HCT116 (cell line): ENCODE measurements around the gene SPX. TPM values are rescaled to one million over a fixed set of nuclear protein-coding genes. Genes with fewer than 3 reads are reported as not detected.

Experiments
- ATAC-seq: fragments of 200-7000 bp; cut with Tn5 transposase; 2 replicates; pipeline ENCODE4 v1.9.1; 2020; ENCODE audit warnings: mild to moderate bottlenecking, moderate library complexity
- BruUV-seq: library from RNA; stranded (reverse); fragments of 400-500 nt; replicated peaks from 2 replicates; lab custom pipeline; 2021; lab: Mats Ljungman, UMichigan
- CTCF ChIA-PET: fragments of 300-600 bp; sonication (Branson Sonifier 250); formaldehyde crosslinking; loops from one replicate; lab custom pipeline; 2021; ENCODE audit warnings: antibody characterized with exemption; lab: Charles Lee
- POLR2A ChIA-PET: fragments of 300-600, 350-600 bp; sonication (Branson Sonifier 250); formaldehyde crosslinking; loops from one replicate; lab custom pipeline; 2021; ENCODE audit warnings: antibody characterized with exemption; lab: Charles Lee
- RAD21 ChIA-PET, 2 experiments: fragments of 300-600 bp; sonication (Branson Sonifier 250); formaldehyde crosslinking; loops; one replicate each; lab custom pipeline; 2023; ENCODE audit warnings: low total read pairs in 2 of 2; ENCODE audit not compliant: uncharacterized antibody in 2 of 2, unreplicated experiment in 2 of 2, low non-redundant PET in 1 of 2; lab: Charles Lee
- DNase-seq: peaks from one replicate; pipeline ENCODE4 v3.0.0-alpha.2; 2010; ENCODE audit warnings: low read depth, low spot score
- H2AFZ ChIP-seq: fragments of 200-600 bp; shearing (Covaris generic), sonication (generic); 2 replicates; pipeline ENCODE4 v1.6.1; 2017; ENCODE audit warnings: low read depth, mixed run types, mixed read lengths, antibody characterized with exemption, low read length; ENCODE audit not compliant: poor library complexity, severe bottlenecking
- H3K27ac ChIP-seq: 2 replicates; pipeline ENCODE4 v1.5.1; 2012; ENCODE audit warnings: low read depth, low read length
- H3K27me3 ChIP-seq: fragments of 200-600 bp; sonication (generic); 2 replicates; pipeline ENCODE4 v1.6.1; 2016; ENCODE audit warnings: mixed run types, low read length, mixed read lengths; ENCODE audit not compliant: insufficient read depth
- H3K36me3 ChIP-seq, 2 experiments: fragments of 200-500 bp in 1 of 2; fragments of 200-600 bp in 1 of 2; sonication (Bioruptor generic) in 1 of 2; sonication (generic) in 1 of 2; 2 replicates each; pipeline versions ENCODE4 v1.5.1 to v1.6.1; 2014 to 2016; ENCODE audit warnings: low read length in 2 of 2, inconsistent platforms in 1 of 2, mixed read lengths in 1 of 2, mixed run types in 1 of 2; ENCODE audit not compliant: insufficient read depth in 2 of 2, control insufficient read depth in 1 of 2
- H3K4me1 ChIP-seq, 2 experiments: fragments of 200-600 bp in 1 of 2; sonication (generic) in 1 of 2; 2 replicates each; pipeline versions ENCODE4 v1.5.1 to v1.6.1; 2012 to 2017; ENCODE audit warnings: low read length in 2 of 2, inconsistent platforms in 1 of 2, mild to moderate bottlenecking in 1 of 2, mixed read lengths in 1 of 2, mixed run types in 1 of 2, moderate library complexity in 1 of 2; ENCODE audit not compliant: insufficient read depth in 2 of 2, control insufficient read depth in 1 of 2
- H3K4me2 ChIP-seq: fragments of 200-600 bp; sonication (generic); 2 replicates; pipeline ENCODE4 v1.6.1; 2017; ENCODE audit warnings: mixed run types, low read length, mixed read lengths
- H3K4me3 ChIP-seq, 2 experiments: fragments of 200-600 bp in 1 of 2; sonication (generic) in 1 of 2; replicated peaks in 1 of 2; 2 replicates each; pipeline ENCODE4 v1.5.1; 2011 to 2016; ENCODE audit warnings: low read length in 2 of 2, control low read depth in 1 of 2, low read depth in 1 of 2, mild to moderate bottlenecking in 1 of 2, mixed read lengths in 1 of 2, mixed run types in 1 of 2
- H3K79me2 ChIP-seq: fragments of 200-600 bp; sonication (generic); 2 replicates; pipeline ENCODE4 v1.6.1; 2017; ENCODE audit warnings: mild to moderate bottlenecking, mixed run types, low read length, moderate library complexity, mixed read lengths; ENCODE audit not compliant: insufficient read depth
- H3K9ac ChIP-seq: fragments of 200-600 bp; sonication (generic); 2 replicates; pipeline ENCODE4 v1.6.1; 2016; ENCODE audit warnings: low read length, mixed read lengths
- H3K9me2 ChIP-seq: fragments of 200-600 bp; sonication (generic), shearing (Covaris generic); 2 replicates; pipeline ENCODE4 v1.6.1; 2017; ENCODE audit warnings: mixed run types, mild to moderate bottlenecking, moderate library complexity; ENCODE audit not compliant: insufficient read depth
- H3K9me3 ChIP-seq, 2 experiments: fragments of 200-500 bp in 1 of 2; fragments of 200-600 bp in 1 of 2; sonication (Bioruptor generic) in 1 of 2; sonication (generic) in 1 of 2; 2 replicates each; pipeline ENCODE4 v1.6.1; 2014 to 2017; ENCODE audit warnings: low read length in 2 of 2, mixed read lengths in 2 of 2, inconsistent platforms in 1 of 2, low read depth in 1 of 2, mild to moderate bottlenecking in 1 of 2, mixed run types in 1 of 2, moderate library complexity in 1 of 2; ENCODE audit not compliant: control insufficient read depth in 1 of 2, insufficient read depth in 1 of 2
- H4K20me1 ChIP-seq: fragments of 200-600 bp; sonication (generic), shearing (Covaris generic); 2 replicates; pipeline ENCODE4 v1.6.1; 2017; ENCODE audit warnings: mixed run types, mild to moderate bottlenecking, moderate library complexity; ENCODE audit not compliant: insufficient read depth
- CEBPB ChIP-seq: IDR thresholded peaks from 2 replicates; pipeline ENCODE4 v1.6.1; 2012; ENCODE audit warnings: low read depth
- CTCF ChIP-seq, 3 experiments: fragments of 200-600 bp in 1 of 3; sonication (generic) in 1 of 3; IDR thresholded peaks in 2 of 3; conservative IDR thresholded peaks in 1 of 3; 2 replicates each; pipeline ENCODE4 v1.5.1; 2012 to 2017; ENCODE audit warnings: low read depth in 2 of 3, low read length in 2 of 3, antibody characterized with exemption in 1 of 3, borderline replicate concordance in 1 of 3, control low read depth in 1 of 3, mild to moderate bottlenecking in 1 of 3, mixed read lengths in 1 of 3, mixed run types in 1 of 3, moderate library complexity in 1 of 3; ENCODE audit not compliant: insufficient read depth in 1 of 3
- ELF1 ChIP-seq: IDR thresholded peaks from 2 replicates; pipeline ENCODE4 v1.6.1; 2012; ENCODE audit warnings: low read depth, borderline replicate concordance
- EZH2 ChIP-seq: fragments of 200-600 bp; sonication (generic); IDR thresholded peaks from 2 replicates; pipeline ENCODE4 v1.6.1; 2017; ENCODE audit warnings: antibody characterized with exemption, mixed run types
- EZH2phosphoT487 ChIP-seq: fragments of 200-600 bp; IDR thresholded peaks from 2 replicates; pipeline ENCODE4 v1.6.1; 2018; ENCODE audit warnings: antibody characterized with exemption, borderline replicate concordance
- FOSL1 ChIP-seq: IDR thresholded peaks from 2 replicates; pipeline ENCODE4 v1.6.1; 2012; ENCODE audit warnings: low read depth
- POLR2A ChIP-seq: IDR thresholded peaks from 2 replicates; pipeline ENCODE4 v1.7.0; 2011; ENCODE audit warnings: borderline replicate concordance; ENCODE audit not compliant: insufficient read depth, insufficient read length; ENCODE audit errors: extremely low read depth
- SP1 ChIP-seq: IDR thresholded peaks from 2 replicates; pipeline ENCODE4 v1.6.1; 2012; ENCODE audit warnings: low read depth
- SRF ChIP-seq: IDR thresholded peaks from 2 replicates; pipeline ENCODE4 v1.6.1; 2012; ENCODE audit warnings: low read depth
- YY1 ChIP-seq: IDR thresholded peaks from 2 replicates; pipeline ENCODE4 v1.6.1; 2011; ENCODE audit warnings: low read length, low read depth, moderate library complexity, mild to moderate bottlenecking; ENCODE audit not compliant: insufficient replicate concordance; ENCODE audit errors: extremely low read depth
- ZFX ChIP-seq: fragments of 450-650 bp; IDR thresholded peaks from 2 replicates; pipeline ENCODE4 v1.6.1; 2017
- intact Hi-C: fragments of 100-400 bp; cut with micrococcal nuclease; formaldehyde crosslinking; loops from 2 replicates; pipeline ENCODE4 v1.10.0; 2022
- total RNA-seq: library from RNA; stranded (reverse); gene quantifications from one replicate; pipeline ENCODE4 v1.2.1, GENCODE V29; 2021; ENCODE audit not compliant: unreplicated experiment

Gene SPX
- total RNA-seq, 1 experiment from 2014 or later = 0.76 TPM

- DNase-seq = no peak
- H4K20me1 ChIP-seq = no peaks in the 10 kb centered on the region
- intact Hi-C loops = no loop called here
- H3K9me2 ChIP-seq = no peaks in the 10 kb centered on the region
- no peak overlapping the region for H3K27ac ChIP-seq
- H3K4me2 ChIP-seq = no peak overlapping the region
- ATAC-seq = no peak
- no peaks in the 10 kb centered on the region for H3K79me2 ChIP-seq
- TF ChIP-seq FOSL1 = no peak
- ChIA-PET POLR2A (no interaction called here), RAD21 (no interaction called here), CTCF (no interaction called here)
- H2AFZ ChIP-seq = no peak overlapping the region
- H3K27me3 ChIP-seq = no peaks in the 10 kb centered on the region
- no peaks in the 10 kb centered on the region for H3K4me1 ChIP-seq
- no peak overlapping the region for H3K4me3 ChIP-seq
- BruUV-seq = no TSS peak
- H3K9me3 ChIP-seq = no peaks in the 10 kb centered on the region
- H3K9ac ChIP-seq = no peak overlapping the region
- no peaks in the 10 kb centered on the region for H3K36me3 ChIP-seq
Observed at GRCh38 chr12:21573733-21574358, 47.8 kb downstream of the SPX start.

GRCh38 chr12:21576431-21576830 is 50.3 kb downstream of the SPX start:
- Histone ChIP-seq H2AFZ (no peak overlapping the region), H3K9ac (no peak overlapping the region), H3K27ac (no peak overlapping the region), H3K4me2 (no peak overlapping the region), H3K36me3 (no peaks in the 10 kb centered on the region), H3K4me3 (no peak overlapping the region), H3K27me3 (no peaks in the 10 kb centered on the region), H3K9me2 (no peaks in the 10 kb centered on the region), H4K20me1 (no peaks in the 10 kb centered on the region), H3K79me2 (no peaks in the 10 kb centered on the region), H3K4me1 (no peaks in the 10 kb centered on the region), H3K9me3 (no peaks in the 10 kb centered on the region)
- BruUV-seq = no TSS peak
- DNase-seq = no peak
- POLR2A ChIA-PET = no interaction called here
- no peak for ATAC-seq
- intact Hi-C loops = no loop called here
- CTCF ChIA-PET = no interaction called here
- RAD21 ChIA-PET = no interaction called here
- no peak for TF ChIP-seq EZH2phosphoT487
- TF ChIP-seq POLR2A = no peak
- TF ChIP-seq SRF = no peak
- TF ChIP-seq ZFX = no peak
- no peak for TF ChIP-seq CEBPB
- TF ChIP-seq EZH2 = no peak
- TF ChIP-seq CTCF (IDR thresholded peaks at IDR 0.05 in 2 of 3, conservative IDR thresholded peaks at IDR 0.05 in 1 of 3; ENCODE audit: borderline replicate concordance in 1 of 3, insufficient read depth in 1 of 3, low read depth in 2 of 3, low read length in 2 of 3) = no peak
- no peak for TF ChIP-seq FOSL1
- TF ChIP-seq ELF1 = no peak
- no peak for TF ChIP-seq YY1
- no peak for TF ChIP-seq SP1
